Endometrium (tissue), 2 donors: ENCODE measurements around the gene DPP4.
A peak's percentile ranks its signal among the peaks of the same experiment; 100 is the strongest.
"Not testable (repeated sequence)": the region's sequence is repeated elsewhere in the genome, so short reads cannot be mapped to it uniquely, and the experiment has no call there.

Experiments used
- FAIRE-seq: peaks from 2 replicates; lab custom pipeline; 2012; peaks lifted over from hg19 to GRCh38; lab: Jason Lieb, UNC
- donor health status: control.
- donor health status: control.

Gene DPP4

GRCh38 chr2:161954103-161954502 lies 119.9 kb downstream of the DPP4 start:
- no peak for FAIRE-seq

GRCh38 chr2:161953367-161953766 lies 120.6 kb downstream of the DPP4 start:
- FAIRE-seq: not testable (repeated sequence)

DNA sequence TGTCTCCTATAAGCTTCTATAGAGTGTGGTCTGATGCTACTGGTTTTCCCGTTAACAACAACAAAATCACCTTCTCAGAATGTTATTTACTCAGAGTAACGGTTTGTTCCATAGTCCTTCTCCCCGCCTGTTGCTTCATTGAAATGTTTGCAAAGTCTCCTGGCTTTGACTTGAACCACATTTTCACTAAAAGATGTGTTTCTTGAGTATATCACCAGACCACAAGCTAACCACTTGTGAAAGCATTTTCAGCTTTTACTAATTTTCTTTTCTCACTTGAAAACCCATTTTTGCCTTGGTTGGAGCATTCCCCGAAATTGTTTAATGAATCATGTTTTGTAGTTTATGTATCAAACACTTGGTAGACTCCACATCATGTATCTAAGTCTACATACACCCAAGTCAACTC lies 121.2 kb downstream of the DPP4 start:
- no peak for FAIRE-seq

DNA sequence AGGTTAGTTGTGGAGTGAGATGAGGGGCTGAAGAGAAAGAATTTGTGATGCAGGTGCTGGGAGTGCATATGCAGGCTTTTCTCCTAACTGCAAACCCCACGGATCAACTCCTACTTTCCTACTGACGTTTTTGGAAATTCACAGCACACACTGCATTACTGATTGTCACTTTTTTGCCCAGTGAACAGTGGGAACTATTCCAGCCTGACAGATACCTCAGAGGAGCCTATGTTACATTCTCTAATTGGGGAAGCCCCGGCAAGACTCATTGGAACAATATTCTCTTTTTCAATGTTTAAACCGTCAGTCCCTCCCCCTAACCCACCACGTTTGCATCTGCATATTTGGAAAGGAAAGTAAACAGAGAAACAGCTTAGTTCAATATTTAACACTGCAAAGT lies 126.2 kb downstream of the DPP4 start:
- FAIRE-seq: no peak

DNA sequence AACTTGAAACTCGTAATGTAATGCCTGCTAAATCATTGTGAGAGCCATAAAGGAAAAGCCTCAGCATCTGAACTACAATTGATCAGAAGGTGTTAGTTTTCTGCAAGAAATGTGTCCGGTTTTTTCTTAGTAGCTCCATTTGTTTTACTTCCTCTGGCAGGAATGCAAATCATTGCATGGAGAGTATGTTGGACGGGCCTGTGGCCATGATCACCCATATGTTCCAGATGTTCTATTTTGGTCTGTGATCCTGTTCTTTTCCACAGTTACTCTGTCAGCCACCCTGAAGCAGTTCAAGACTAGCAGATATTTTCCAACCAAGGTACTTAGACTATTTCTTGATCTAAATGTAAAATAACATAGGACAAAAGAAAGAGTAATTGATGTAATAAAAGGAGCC lies 126.6 kb downstream of the DPP4 start:
- FAIRE-seq: no peak

DNA sequence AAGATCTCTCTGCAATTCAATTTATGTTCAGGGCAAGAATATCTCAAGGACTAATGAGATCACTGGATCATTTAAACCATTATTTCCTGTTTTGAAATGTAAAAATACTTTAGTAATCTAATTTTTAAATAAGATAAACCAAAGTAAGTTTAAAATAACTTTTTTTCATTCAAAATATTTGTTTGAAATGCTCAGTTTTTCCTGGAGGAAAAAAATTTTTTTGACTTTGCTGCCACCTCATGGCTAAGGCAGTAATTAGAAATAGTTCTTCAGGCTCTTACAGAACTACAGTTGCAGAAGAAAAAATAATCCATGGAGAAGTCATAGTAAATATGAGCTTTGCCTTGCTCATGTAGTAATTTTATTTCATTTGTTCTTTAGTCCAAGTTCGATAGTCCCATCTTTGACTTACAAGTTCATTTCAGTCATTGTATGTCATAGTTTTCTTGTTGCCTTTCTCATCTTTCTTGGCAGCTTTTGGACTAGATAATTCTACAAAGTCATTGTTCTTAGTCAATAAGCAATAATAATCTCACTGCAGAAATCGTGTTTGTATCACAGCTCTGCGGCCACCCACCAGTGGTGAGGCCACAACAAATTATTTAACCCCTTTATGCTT lies 127.4 kb downstream of the DPP4 start:
- FAIRE-seq: peak; percentile 89

GRCh38 chr2:161943011-161943410 lies 131.0 kb downstream of the DPP4 start:
- FAIRE-seq: no peak
